GM12891 (cell line): ENCODE results near the gene ATR.

ENCODE experiments used
- POLR2A ChIP-seq: IDR thresholded peaks from 2 replicates; pipeline ENCODE4 v1.6.1; 2011; ENCODE audit warnings: low read depth, low read length, control low read depth
- POLR2AphosphoS5 ChIP-seq: IDR thresholded peaks from 2 replicates; pipeline ENCODE4 v1.6.1; 2011; ENCODE audit warnings: low read depth, low read length, control low read depth
- SPI1 ChIP-seq: IDR thresholded peaks from 2 replicates; pipeline ENCODE4 v1.6.1; 2011; ENCODE audit warnings: low read depth, low read length, control low read depth
- TAF1 ChIP-seq: IDR thresholded peaks from 2 replicates; pipeline ENCODE4 v1.6.1; 2011; ENCODE audit warnings: low read depth, low read length, control low read depth

- TF ChIP-seq TAF1 (no peak), SPI1 (no peak), POLR2AphosphoS5 (no peak), POLR2A (no peak)
These were observed 17.6 kb upstream of the ATR start, which contains the start of gene PLS1 for GRCh38 chr3:142595951-142596725.
